Uterus (tissue), 2 donors: ENCODE measurements around the gene GNAS-AS1.

Experiments used
- CTCF ChIP-seq, 4 experiments: fragments of 200-600 bp in 2 of 4; fragments of 450-650 bp in 2 of 4; sonication (generic) in 2 of 4; IDR thresholded peaks; one replicate each; pipeline ENCODE4 v1.5.1; 2016 to 2019; ENCODE audit warnings: antibody characterized with exemption in 4 of 4, mild to moderate bottlenecking in 2 of 4, moderate library complexity in 1 of 4
- POLR2A ChIP-seq, 2 donors: fragments of 450-650 bp; IDR thresholded peaks; one replicate each; pipeline ENCODE4 v1.6.1; 2016; ENCODE audit warnings: antibody characterized with exemption in 2 of 2, mild to moderate bottlenecking in 1 of 2, moderate library complexity in 1 of 2

GRCh38 chr20:58891086-58891717 is 40.5 kb upstream of the GNAS-AS1 start:
- no peak for TF ChIP-seq CTCF (IDR thresholded peaks at IDR 0.05)
- TF ChIP-seq POLR2A (IDR thresholded peaks at IDR 0.05), result peak; percentile 62 to 86
